Limb (tissue), 2 donors: ENCODE results near the gene POC1B.

Experiments used
- DNase-seq, 2 donors: peaks; one replicate each; pipeline ENCODE4 v3.0.0-alpha.2; 2016; ENCODE audit errors: extremely low spot score in 2 of 2

The POC1B gene

DNA sequence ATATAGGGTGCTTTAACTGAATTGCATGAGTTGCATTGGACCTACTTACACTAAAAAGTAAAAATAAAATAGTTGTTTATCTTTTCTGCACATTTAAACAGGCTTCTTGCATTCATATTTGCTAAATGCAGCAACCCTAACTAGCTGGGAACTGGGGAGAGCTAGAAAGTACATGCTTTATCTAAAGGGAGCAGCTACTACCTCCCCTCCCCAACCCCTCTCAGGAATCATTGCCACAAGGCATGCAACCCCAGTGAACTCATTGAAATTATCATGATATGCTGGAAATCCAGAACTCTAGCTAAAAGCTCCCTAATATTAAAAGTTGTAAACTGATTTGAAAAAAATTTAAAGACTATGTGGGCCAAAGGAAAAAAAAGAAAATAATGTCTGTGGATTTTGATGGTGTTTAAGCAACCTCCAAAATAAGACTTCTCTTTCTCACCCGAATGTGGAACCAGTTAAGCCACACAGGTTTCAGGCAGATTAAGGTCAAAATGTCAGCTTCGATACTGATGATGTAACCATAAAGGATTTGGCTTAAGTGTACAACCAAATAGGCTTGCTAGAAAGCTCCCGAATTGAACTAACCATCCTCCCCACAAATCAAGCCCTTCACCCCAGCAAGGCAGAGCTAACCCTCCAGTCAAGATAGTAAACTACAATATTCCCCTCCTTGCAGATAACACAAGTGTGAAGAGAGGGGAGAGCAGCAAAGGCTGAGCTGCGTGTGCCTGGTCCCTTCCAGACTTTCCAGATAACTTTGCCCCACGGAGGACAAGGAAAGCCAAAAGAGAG lies 13.8 kb upstream of the POC1B start:
- no peak for DNase-seq

DNA sequence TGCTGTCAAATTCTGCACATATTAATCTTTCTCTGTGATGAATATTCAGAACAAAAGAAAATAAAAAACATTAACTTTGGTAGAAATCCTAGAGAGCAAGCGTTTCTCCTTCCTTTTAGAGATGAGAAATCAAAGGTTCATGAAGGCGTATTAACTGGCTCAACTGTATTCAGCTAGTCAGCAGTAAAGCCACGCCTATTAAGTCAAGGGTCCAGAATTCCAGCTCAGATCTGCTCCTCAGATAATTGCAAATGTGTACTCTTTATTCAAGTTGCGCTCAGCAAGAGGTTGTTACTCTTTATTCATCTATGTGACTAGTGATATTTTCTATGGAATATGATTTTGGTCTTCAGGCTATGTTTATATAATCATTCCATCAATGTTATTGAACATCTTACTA lies 13.1 kb upstream of the POC1B start:
- DNase-seq, result no peak

DNA sequence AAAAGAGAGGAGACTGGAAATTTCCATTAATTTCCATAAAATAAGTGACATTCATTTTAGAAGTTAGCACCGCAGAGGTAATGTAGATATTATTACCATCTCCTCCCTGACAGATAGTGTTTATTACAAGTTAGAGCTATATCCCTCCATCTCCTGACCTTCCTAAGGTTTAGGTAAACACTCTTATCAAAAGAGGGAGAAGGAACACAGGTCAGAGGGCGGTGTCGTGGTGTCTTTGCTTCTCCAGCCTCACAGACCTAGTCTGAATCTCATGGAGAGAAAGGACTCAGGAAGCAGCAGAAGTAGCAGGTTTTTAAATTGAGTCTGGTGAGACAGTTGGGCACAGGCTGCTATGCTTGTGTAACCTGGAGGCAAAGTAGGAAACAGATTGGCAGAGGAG lies 11.5 kb upstream of the POC1B start:
- no peak for DNase-seq

DNA sequence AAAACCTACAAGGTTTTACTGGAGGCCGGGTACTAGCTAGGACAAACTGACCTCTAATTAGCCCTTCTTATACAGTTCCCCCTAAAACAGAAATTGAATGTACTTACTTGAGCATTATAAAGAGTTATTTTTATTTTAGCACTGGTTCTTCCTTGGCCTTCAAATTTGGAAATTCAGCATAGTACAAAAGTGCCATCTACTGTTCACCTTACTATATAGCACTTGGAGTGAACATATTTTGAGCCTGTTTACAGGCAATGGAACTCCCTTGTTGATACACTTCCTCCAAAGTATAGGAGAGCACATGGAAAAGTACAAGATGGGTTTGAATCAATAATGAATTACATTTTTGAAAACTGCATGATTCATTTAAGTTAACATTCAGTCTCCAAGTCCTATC lies 3.9 kb upstream of the POC1B start:
- DNase-seq, result peak in 1 of 2 donors; percentile 76

DNA sequence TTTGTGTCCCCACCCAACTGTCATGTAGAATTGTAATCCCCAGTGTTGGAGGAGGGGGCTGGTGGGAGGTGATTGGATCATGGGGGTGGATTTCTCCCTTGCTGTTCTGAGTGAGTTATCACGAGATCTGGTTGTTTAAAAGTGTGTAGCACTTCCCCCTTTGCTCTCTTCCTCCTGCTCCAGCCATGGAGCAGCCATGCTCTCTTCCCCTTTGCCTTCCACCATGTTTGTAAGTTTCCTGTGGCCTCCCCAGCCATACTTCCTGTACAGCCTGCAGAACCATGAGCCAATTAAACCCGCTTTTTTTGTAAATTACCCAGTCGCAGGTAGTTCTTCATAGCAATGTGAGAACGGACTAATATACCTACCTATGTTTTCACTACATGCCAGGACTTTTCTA lies 2.6 kb upstream of the POC1B start:
- no peak for DNase-seq

DNA sequence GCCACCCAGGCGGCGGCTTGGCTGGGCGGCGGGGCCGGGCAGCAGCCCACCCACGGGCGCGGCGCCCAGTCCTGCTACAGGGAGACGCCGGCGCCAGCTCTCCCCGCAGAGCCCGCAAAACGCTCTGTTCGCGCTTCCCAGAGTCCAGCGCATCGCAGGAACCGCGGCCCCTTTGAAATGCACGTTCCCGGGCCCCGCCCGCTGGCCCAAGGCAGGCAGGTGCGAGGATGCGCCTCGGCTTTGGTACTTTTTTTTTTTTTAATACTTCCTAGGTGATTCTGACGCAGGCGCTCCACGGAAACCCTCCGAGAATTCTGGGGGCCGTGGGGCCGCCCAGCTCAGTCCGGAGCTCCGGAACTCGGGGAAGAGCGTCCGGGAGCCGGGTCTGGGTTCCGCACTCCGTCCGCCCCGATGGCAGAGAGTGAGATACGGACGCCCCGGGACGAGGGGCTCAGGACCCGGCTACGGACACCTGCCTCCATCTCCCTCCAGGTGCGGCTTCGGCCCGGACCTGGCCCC lies 483 bp downstream of the POC1B start:
- DNase-seq, result peak in 1 of 2 donors; percentile 73

DNA sequence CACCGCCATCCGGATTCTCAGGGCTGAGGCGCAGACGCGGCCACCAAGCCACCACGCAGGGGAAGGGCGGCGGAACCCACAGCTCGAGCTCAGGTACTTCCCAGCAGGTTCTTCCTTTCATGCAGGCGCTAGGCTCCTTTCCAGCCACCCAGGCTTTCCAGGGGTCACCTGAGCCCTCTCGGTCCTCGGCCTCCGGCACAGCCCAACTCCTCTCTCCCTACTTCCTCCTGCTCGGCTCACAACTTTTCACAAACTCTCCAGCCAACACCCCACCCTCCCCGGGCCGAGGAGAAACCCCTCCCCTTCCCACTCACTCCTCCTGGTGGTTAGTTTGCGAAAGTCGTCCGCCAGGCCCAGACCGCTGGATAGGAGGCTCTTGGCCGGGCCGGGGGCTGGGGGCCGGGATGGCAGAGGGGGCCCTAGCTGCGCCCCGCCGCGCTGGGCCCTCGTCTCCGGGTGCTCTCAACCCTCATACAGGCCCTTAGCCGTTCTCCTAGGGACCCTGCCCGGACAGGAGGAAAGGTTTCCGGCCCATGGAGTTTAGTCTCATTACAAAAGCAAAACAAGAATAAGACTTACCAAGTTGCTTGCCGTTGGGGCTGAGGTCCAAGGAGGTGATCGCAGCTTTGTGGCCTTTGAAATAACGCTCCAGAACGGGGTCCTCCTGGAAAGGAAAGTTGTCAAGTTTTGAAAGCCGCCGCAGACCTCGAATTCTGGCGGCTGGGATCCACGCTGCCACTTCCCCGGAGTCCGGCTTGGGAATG lies 1.1 kb downstream of the POC1B start, which contains the start of gene GALNT4:
Gene GALNT4, minus strand, starts transcription at position 256 of the 764 bp plus-strand sequence. Its CDS starts 247 bp downstream, at position 9.
- peak; percentile 90 to 91 for DNase-seq

DNA sequence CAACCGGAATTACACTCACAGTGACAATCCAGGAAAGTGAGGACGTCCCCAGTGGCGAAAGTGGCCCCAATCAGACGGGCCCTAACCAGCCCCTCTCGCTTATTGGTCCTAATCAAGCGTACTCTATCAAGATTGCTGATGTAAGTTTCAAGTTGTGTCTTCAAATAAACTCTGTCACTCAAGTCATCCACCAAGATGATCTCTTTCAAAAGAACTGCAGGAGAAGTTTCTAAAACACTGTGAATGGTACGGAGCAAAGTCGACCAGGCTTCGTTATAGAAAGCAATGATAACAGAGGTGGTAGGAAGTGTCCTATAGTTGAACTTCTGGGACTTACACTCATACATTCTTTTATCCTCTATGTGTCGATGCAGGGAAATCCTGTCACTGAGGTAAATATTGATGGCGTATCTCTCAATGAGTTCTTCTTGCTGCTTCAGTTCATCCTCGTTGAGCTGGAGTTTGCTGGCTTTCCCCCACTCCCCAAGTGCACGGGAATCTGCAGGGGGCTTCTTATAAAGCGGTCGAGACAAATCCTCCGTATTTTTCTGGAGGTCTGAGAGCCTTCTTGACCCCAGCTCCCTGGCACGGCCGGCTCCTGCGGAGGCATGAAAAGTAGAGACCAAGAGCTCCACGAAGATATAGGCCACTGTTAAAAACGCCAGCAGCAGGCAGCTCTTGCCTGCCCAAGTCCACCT lies 1.9 kb downstream of the POC1B start:
- no peak for DNase-seq

DNA sequence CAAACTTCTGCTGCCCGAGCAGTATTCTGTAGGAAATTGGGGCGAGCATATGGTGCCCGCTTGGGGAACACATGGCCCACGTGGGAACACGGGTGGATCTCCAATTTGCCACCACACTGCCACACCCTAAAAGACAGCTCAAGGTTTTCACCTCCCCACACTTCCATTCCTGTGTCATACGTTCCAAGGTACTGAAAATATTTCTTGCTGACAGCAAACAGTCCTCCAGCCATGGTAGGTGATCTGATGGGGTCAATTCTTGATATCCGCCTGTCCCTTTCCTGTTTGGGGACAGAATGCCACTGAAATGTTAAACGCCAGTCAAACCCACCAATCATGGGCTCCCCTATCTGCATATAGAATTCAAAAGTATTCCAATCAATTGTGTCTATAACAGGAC lies 2.5 kb downstream of the POC1B start:
- no peak for DNase-seq

DNA sequence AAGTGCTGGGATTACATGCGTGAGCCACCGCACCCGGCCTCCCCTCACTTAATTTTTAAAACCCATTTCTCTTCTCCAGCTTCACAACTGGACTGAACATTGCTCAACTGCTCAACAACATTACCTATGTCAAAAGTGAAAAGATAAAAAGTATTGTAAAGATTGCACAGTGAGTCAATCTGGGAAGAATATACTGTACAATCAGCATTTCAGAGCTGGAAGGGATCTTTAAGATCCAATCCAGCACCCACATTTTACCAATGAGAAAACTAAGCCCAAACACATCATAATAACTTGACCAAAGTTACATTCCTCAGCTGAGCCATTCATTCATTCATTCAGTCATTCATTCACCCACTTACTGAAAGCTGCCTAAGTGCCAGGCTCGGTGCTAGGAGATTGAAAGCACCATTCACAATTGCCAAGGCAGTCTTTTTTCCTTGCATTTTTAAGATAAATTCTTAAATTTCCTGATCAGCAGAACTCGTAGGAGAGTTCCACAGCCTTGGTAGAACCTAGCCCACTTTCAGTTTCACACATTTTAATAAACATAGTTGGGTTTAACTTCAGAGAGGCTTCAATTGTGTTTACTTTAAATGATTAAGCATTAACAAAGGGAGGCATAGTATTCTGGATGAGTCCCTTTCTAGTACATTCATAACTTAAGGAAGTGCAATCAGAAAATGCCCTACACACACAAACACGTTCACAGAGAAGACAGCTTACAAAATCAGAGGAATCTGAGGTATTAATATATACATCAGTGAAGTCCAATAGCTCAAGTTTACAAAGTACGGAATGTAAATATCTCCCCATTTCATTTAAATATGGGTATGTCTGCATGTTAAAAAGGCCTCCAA lies 4.3 kb downstream of the POC1B start:
- no peak for DNase-seq

DNA sequence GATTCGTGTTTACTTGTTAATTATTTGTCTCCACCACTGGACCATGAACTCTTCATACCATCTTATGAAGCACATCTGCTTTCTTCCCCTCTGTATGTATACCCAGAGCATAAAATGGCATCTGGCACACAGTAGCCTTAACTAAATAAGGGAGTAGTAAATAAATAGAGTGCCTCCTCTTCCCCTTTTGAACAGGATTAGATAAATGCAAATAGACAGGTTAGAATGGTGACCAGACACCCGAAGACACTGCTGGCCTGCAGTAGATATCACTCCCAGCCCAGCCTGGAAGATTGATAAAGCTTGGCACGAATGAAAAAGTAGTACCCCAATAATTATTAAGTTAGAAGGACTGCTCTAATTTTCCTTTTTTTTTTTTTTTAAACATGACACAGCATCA lies 8.1 kb downstream of the POC1B start:
- no peak for DNase-seq

DNA sequence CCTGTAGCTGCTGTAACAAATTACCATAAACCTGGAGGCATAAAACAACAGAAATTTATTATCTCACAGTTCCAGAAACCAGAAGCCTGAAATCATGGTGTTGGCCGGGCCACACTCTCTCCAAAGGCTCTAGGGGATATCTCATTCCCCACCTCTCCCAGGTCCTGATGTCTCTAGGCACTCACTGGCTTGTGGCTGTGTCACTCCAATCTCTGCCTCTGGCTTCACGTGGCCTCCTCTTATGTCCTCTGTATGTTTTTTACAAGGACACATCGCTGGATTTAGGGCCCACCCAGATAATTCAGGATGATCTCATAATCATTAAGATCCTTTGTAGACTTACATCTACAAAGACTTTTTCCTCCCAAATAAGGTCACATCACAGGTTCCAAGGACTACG lies 9.2 kb downstream of the POC1B start:
- no peak for DNase-seq

DNA sequence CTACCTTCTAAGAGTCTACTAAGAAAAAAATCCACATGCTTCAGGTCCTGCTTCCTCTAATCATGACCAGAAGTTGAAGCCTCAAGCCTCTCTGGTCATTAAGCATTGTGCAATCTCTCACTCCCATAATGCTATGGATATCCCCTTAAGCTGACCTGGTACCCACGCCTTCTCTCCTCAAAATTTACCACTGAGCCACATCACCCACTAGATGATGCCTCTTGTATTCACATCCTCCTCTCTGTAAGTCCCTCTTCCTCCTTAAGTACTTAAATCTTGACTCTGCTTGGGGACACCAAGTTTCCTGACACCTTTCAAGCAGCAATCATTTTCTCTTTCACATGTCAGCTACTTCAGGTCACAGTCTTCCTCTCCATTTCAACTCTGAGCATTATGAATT lies 11.1 kb downstream of the POC1B start:
- DNase-seq, result no peak

DNA sequence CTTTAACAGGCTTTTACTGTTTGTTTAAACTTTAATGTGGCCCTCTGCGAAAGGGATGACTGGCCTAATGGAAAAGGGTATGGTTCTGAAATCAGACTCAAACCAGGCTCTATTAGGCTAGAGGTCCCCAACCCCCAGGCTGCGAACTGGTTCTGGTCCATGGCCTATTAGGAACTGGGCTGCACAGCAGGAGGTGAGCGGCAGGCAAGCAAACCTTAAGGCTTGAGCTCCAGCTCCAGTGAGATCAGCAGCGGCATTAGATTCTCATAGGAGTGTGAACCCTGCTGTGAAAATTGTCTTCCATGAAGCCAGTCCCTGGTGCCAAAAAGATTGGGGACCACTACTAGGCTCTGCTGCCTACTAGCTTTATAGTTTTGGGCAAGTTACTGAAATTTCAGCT lies 12.3 kb downstream of the POC1B start:
- no peak for DNase-seq

DNA sequence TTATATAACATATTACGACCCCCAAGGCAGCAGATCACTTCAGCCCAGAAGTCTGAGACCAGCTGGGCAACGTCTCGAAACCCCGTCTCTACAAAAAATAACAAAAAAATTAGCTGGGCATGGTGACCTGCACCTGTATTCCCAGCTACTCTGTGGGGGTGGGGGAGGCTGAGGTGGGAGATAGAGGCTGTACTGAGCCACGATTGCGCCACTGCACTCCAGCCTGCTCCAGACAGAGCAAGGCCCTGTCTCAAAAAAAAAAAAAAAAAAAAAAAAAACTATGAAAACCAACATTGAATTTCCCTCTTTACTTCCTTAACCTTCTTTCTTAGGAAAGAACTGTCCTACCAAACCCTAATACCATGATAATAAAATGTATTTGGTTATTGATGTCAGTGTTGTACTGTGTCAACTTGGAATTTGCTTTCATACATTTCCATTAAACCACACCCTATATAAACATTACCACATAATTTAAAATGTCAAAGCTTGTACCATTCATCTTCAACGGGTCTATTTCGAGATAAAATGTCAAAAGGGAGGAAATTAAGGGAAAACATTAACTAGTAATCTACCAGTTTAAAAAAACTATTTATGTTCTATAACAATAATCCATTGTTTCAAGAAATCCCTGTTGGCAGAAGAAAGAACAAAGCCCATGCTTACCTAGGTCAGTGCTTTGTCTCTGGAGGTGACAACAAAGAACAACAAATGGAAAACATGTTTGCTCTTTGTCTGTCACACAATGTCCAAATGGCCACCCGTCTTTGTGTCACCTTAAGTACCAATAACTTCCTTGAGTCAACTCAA lies 18.6 kb downstream of the POC1B start:
- DNase-seq, result no peak

DNA sequence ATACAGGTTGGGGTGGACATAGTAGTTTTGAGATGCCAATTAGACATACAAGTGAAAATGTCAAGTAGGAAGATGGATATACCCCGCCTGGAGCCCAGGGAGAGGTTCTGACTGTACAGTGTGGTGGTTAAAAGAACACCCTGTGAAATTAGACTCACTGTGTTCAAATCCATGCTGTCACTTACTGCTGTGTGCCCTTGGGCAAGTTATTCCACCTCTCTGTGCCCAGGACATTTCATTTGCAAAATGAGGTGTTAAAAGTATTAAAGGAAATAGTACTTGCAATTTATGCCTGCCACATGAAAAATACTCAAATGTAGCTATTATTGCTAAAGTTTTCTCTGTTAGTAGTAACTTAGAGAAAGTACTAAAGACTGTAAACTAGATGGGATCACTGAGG lies 19.8 kb downstream of the POC1B start:
- no peak for DNase-seq

DNA sequence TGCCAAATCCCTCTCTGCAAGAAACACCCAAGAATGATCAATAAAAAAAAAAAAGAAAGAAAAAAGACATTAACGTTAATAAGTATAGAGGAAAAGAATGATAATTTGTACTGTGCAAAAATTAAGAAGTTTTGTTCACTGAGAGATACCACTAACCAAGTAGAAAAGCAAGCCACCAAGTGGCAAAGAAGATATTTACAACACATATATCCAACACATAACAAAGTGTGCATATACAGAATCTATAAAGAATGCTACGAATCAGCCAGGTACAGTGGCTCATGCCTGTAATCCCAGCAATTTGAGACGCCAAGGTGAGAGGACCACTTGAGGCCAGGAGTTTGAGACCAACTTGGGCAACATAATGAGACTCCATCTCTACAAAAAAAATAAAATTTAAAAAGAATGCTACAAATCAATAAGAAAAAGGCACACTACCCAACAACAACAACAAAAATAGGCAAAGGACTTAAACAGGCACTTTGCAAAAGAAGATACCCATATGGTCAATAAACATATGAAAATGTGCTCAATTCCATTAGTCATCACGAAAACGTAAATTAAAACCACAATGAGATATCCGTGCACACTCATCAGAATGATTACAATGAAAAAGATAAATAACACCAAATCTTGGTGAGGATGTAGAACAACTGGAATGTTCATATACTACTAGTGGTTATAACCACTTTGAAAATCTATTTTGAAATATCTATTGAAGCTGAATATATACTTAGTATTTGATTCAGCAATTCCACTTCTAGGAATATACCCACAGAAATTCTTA lies 21.1 kb downstream of the POC1B start:
- DNase-seq, result no peak

DNA sequence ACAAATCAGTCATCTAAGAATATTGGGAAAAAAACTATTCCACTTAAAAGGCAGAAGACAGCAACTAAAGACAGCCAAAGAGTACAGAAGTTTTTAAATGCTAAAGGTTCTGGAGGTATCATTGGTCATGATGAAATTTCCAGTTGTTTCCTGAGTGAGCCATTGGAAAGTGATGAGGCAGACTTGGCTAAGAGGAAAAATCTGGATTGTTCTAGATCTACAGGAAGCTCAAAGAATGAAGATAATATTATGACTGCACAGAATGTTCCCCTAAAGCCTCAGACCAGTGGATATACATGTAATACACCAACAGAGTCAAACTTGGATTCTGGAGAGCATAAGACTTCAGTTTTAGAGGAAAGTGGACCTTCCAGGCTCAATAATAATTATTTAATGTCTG lies 24.1 kb downstream of the POC1B start:
- no peak for DNase-seq

DNA sequence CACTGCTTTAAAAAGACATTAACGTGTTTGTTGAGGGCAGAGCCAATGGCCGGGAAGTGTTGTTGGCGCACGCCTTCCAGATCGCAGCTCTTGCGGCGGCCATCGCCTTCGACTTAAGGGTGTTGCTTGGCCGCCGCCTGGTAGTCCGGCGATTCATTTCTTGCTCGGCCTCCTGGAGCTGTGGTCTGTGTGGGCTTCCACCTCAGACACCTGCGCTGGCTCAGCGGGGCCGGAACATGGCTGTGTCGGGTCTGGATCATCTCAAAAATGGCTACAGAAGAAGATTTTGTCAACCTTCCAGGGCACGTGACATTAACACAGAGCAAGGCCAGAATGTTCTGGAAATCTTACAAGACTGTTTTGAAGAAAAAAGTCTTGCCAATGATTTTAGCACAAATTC lies 26.0 kb downstream of the POC1B start:
- DNase-seq, result no peak
